ENCODE measurements around the gene FRMPD4.

- TF ChIP-seq ZNF281 (CRISPR knock-in tag; IDR thresholded peaks at IDR 0.05) (no peak), CREB1 (CRISPR knock-in tag; IDR thresholded peaks at IDR 0.05) (no peak), CTCF (IDR thresholded peaks at IDR 0.05) (peak; percentile 63), MAX (CRISPR knock-in tag; IDR thresholded peaks at IDR 0.05) (no peak), ATF3 (CRISPR knock-in tag; conservative IDR thresholded peaks at IDR 0.05) (no peak), TEAD4 (CRISPR knock-in tag; IDR thresholded peaks at IDR 0.05) (no peak), NR2C2 (CRISPR knock-in tag; IDR thresholded peaks at IDR 0.05) (no peak), ZNF512 (CRISPR knock-in tag; IDR thresholded peaks at IDR 0.05; ENCODE audit: borderline replicate concordance) (no peak)
Measured at GRCh38 chrX:12771445-12772069, 633.3 kb downstream of the FRMPD4 start.

All from WTC11 (cell line).